Colonic mucosa (tissue), 4 donors: Measurements from ENCODE around the gene MPPED1. TPM values are rescaled to one million over a fixed set of nuclear protein-coding genes. Genes with fewer than 3 reads are reported as not detected.

Experiments
- DNase-seq: peaks from one replicate; pipeline ENCODE4 v3.0.0-alpha.2; 2020
- H3K27ac ChIP-seq: fragments of 200-600 bp; one replicate; pipeline ENCODE4 v1.8.0; 2021
- H3K27me3 ChIP-seq: fragments of 200-600 bp; one replicate; pipeline ENCODE4 v1.8.0; 2021
- H3K36me3 ChIP-seq: fragments of 200-600 bp; one replicate; pipeline ENCODE4 v1.8.0; 2021
- H3K4me1 ChIP-seq: fragments of 200-600 bp; one replicate; pipeline ENCODE4 v1.8.0; 2021; ENCODE audit warnings: mild to moderate bottlenecking
- H3K4me3 ChIP-seq: fragments of 200-600 bp; one replicate; pipeline ENCODE4 v1.8.0; 2021
- H3K9ac ChIP-seq, 2 donors: one replicate each; pipeline ENCODE4 v1.7.0; 2013; ENCODE audit warnings: control low read depth in 2 of 2, low read depth in 2 of 2, low read length in 2 of 2
- H3K9me3 ChIP-seq: fragments of 200-600 bp; one replicate; pipeline ENCODE4 v1.8.0; 2021
- CTCF ChIP-seq: fragments of 200-600 bp; IDR thresholded peaks from one replicate; pipeline ENCODE4 v1.8.0; 2022; ENCODE audit warnings: antibody characterized with exemption, mild to moderate bottlenecking
- intact Hi-C: fragments of 100-400 bp; cut with DNase I; formaldehyde crosslinking; loops from one replicate; pipeline ENCODE4 v1.14.1; 2022
- total RNA-seq, 2 donors: library from RNA; stranded (reverse); fragmentation: NEBNext Ultra II Directional in 1 of 2; extraction: Animal tissue kit (Norgen Biotek cat#: 25700) in 1 of 2; gene quantifications; one replicate each; pipeline ENCODE4 v1.2.1, GENCODE V29; 2021
- donor health status: healthy.
- donor health status: DM: no; HTN: no; CAD: no.
- donor health status: DM: no; HTN: no; CAD: no.

Gene MPPED1
- total RNA-seq, 2 donors from 2014 or later, result 0.05 TPM; not detected in 1

- no peak for DNase-seq
- Histone ChIP-seq H3K27ac (no peak overlapping the region), H3K4me1 (no peaks in the 10 kb centered on the region), H3K27me3 (no peaks in the 10 kb centered on the region), H3K9me3 (no peaks in the 10 kb centered on the region), H3K36me3 (no peaks in the 10 kb centered on the region), H3K9ac (no peak overlapping the region), H3K4me3 (no peak overlapping the region)
- intact Hi-C loops, result no loop called here
- no peak for TF ChIP-seq CTCF
These were observed 121.3 kb downstream of the MPPED1 start for GRCh38 chr22:43533156-43533530.

DNA sequence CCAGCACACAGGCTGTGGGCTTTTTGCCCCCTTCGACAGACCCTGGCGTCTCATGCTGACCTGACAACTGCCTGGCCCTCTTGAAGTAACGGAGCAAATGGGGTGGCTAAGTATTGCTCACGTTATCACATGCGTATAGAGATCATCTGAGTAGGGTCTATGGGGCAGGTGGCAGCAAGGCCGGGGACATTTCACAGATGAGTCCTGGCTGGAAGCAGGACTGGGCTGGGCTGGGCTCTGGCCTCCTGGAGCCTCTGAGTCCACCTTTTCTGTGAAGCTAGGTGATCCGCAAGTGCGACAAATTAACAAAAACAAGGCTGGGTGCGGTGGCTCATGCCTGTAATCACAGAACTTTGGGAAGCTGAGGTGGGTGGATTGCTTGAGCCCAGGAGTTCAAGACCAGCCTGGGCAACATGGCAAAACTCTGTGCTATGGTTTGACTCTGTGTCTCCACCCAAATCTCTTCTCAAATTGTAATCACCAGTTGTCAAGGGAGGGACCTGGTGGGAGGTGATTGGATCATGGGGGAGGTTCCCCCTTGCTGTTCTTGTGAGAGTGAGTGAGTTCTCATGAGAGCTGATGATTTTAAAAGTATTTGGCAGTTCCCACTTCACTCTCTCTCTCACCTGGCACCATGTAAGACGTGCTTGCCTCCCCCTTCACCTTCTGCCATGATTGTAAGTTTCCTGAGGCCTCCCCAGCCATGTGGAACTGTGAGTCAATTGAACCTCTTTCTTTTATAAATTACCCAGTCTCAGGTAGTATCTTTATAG, 122.0 kb downstream of the MPPED1 start:
- DNase-seq, result no peak
- no peaks in the 10 kb centered on the region for H3K9me3 ChIP-seq
- H3K4me1 ChIP-seq, result no peaks in the 10 kb centered on the region
- H3K36me3 ChIP-seq, result no peaks in the 10 kb centered on the region
- no peak overlapping the region for H3K4me3 ChIP-seq
- no peaks in the 10 kb centered on the region for H3K27me3 ChIP-seq
- TF ChIP-seq CTCF, result no peak
- intact Hi-C loops, result no loop called here
- no peak overlapping the region for H3K9ac ChIP-seq
- H3K27ac ChIP-seq, result no peak overlapping the region

DNA sequence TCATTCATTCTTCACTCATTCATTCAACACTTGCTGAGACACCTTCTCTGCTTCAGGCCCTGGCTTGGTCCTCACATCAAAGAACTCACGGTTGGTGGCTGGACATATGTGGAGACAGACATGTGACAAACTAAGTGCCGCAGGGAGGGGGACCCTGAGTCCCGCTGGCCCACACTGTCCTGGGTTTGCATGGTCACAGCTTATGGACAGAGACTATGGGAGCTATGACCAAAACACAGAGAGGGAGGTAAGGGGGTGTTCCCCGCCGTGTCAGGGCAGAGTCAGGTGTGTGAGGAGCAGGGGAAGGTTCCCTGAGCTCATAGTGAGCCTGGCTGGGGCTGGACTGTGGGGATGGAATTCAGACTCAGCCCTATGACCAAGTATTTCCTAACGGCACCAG, 123.1 kb downstream of the MPPED1 start:
- H3K27ac ChIP-seq, result no peak overlapping the region
- H3K4me3 ChIP-seq, result no peak overlapping the region
- no peak for DNase-seq
- intact Hi-C loops, result no loop called here
- no peaks in the 10 kb centered on the region for H3K4me1 ChIP-seq
- no peaks in the 10 kb centered on the region for H3K27me3 ChIP-seq
- no peak for TF ChIP-seq CTCF
- H3K9ac ChIP-seq, result no peak overlapping the region
- no peaks in the 10 kb centered on the region for H3K9me3 ChIP-seq
- H3K36me3 ChIP-seq, result no peaks in the 10 kb centered on the region

GRCh38 chr22:43535336-43535735, 123.5 kb downstream of the MPPED1 start:
- Histone ChIP-seq H3K27ac (no peak overlapping the region), H3K9me3 (no peaks in the 10 kb centered on the region), H3K4me1 (no peaks in the 10 kb centered on the region), H3K27me3 (no peaks in the 10 kb centered on the region), H3K9ac (no peak overlapping the region), H3K36me3 (no peaks in the 10 kb centered on the region), H3K4me3 (no peak overlapping the region)
- DNase-seq, result no peak
- intact Hi-C loops, result no loop called here
- TF ChIP-seq CTCF, result no peak

DNA sequence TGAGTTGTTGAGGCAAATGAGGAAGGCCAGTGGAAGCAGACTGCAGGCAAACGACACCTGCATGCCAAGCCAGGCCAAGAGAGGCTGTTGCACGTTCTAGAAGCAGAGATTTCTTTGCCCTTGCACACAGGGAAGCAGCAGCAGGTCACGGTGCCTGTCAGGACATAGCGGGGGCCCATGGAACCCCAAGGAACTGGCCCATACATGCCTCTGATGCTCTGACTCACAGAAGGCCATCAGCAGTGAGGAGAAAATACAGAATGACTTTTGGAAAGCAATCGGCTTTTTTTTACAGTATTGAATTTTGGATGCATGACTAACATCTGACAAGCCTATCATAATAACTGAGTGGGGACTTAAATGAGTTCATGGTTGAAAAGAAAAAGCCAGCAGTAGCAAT, 123.9 kb downstream of the MPPED1 start:
- Histone ChIP-seq H3K4me3 (no peak overlapping the region), H3K27me3 (no peaks in the 10 kb centered on the region), H3K36me3 (no peaks in the 10 kb centered on the region), H3K4me1 (no peaks in the 10 kb centered on the region), H3K27ac (no peak overlapping the region), H3K9ac (no peak overlapping the region), H3K9me3 (no peaks in the 10 kb centered on the region)
- intact Hi-C loops, result no loop called here
- TF ChIP-seq CTCF, result no peak
- no peak for DNase-seq
